22Rv1 (cell line): ENCODE data around the gene RPTOR.

Source experiments
- CTCF ChIP-seq: fragments of 450-650 bp; IDR thresholded peaks from 2 replicates; pipeline ENCODE4 v1.5.1; 2017; ENCODE audit warnings: mild to moderate bottlenecking
- ZFX ChIP-seq: fragments of 450-650 bp; IDR thresholded peaks from 2 replicates; pipeline ENCODE4 v1.6.1; 2017; ENCODE audit warnings: antibody characterized with exemption, borderline replicate concordance

- TF ChIP-seq CTCF (no peak), ZFX (no peak)
These were observed 150.6 kb downstream of the RPTOR start for GRCh38 chr17:80694992-80695912.
